GM19025 (cell line): ENCODE measurements around the gene C2CD2L.
"Not testable (repeated sequence)": the region's sequence is repeated elsewhere in the genome, so short reads cannot be mapped to it uniquely, and the experiment has no call there.

ENCODE experiments used
- ATAC-seq: cut with Tn5 transposase; IDR thresholded peaks from one replicate; pipeline ENCODE4 v1.9.1; 2021; ENCODE audit warnings: mild to moderate bottlenecking, low read depth, moderate library complexity; ENCODE audit not compliant: unreplicated experiment

C2CD2L gene

DNA sequence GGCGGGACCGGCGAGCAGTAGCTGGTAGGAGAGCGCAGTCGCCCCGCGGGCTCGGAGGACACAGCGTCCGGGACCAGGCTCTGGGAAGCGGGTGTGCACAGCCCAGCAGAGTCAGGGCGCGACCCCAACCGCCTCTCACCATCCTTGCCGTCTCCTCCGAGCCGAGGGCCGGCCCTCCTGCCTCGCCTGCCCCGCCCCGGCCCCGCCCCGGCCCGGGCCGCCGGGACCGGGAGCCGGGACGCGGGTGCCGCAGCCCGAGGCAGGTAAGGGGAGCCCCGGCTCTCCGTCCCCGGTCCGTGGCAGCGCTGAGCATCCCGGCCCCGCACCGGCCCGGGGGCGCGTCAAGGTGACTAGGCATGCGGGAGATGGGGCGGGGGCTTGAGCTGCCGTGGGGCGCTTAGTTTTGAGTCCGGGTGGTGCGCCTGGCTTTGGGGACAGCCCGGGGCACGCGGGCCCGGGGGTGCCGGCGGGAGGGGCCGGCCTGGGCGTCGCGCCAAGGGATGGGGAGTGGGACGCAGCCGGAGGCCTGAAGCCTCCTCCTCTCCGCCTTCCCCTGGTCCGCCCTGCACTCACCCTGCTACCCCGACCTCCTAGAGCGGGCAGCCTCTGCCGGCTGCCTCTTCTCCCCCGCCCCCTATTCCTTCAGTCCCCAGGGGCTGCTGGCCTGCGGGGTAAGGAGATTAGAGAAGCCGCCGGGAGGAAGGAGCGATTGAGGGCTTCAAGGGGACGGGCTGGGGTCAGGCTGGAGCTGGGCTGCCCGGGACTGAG is 42.1 kb downstream of the C2CD2L start, which contains the start of gene ABCG4:
Gene ABCG4, plus strand, starts transcription at position 35 of the 768 bp plus-strand sequence. CDS start 914 bp downstream, outside the sequence.
- ATAC-seq = no peak

DNA sequence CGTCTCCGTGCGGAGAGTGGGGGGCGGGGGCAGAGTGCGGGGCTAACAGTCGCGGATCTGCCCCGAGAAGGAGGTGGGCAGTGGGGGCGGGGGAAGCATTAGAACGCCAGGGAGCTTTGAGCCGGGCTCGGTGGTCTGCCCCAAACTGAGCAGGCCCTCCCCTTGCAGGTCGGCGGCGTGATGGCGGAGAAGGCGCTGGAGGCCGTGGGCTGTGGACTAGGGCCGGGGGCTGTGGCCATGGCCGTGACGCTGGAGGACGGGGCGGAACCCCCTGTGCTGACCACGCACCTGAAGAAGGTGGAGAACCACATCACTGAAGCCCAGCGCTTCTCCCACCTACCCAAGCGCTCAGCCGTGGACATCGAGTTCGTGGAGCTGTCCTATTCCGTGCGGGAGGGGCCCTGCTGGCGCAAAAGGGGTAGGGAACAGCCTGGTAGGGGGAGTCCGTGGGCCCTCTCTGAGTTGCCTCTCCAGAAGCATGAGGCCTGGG is 42.7 kb downstream of the C2CD2L start:
- no peak for ATAC-seq

DNA sequence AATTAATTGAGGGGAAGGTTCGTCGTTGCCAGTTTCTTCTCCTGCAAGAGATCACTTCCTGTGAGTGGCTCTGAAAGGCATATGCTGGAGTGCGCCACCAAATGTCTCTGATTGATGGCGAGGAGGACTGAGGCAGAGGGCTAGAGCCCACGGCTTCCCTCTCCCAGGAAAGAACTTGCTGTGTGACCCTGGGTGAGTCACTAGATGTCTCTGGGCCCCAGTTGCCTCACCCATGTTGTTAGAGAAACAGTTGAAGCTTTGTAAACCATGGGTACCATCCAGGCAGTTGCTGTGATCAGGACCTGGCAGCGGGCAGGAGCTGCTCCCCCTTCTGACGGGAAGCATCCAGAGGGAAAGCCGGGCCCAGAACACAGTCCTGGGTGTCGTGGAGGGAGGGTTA is 44.9 kb downstream of the C2CD2L start:
- no peak for ATAC-seq

DNA sequence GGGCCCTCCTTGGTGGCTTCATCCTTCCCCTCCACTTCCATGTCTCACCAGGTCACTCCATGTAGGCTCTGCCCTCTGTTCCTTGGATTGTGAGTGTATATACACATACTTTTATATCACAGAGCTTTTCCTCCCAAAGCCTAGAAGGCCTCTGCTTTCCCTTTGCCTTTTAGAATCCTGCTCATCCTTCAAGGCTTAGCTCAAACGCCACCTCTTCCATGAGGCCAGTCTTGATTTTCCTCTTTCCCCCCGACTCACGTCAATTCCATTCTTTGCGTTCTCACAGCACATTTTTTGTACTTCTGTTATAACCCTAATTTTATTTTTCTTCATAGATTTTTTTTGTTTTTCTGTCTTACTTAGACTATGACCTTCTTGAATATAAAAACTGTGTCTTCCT is 45.5 kb downstream of the C2CD2L start:
- ATAC-seq = no peak

DNA sequence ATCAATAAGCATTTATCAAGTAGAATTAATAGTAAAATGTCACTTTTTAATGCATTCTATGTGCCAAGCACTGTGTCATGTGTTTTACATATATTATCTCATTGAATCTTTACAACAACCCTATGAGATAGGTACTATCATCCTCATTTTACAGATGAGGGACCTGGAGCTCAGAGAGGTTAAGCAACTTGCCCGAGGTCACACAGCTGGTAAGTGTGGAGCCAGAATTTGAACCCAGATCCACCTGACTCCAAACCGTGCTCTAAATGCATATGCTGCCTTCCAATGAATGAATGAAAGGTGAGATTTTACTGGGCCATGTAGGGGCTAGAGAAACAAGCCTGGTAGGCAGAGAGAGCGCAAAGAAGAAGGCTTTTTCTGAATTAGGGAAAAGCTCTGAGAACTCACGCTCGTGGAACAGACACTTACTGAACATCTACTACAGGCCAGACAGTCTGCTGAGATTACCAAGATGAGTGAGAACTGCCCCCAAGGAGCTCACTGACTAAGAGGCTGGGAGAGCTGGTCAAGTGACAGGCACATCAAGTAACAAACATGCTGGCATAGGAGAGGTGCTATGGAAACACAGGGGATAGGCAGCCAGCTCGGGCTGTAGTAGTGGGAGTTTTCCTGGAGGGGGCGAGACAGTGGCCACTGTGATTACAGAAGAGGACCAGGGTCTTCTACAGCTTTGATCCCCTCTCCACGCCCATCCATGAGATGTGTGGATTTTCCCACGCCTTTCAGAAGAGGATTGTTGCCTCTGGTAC is 46.1 kb downstream of the C2CD2L start:
- ATAC-seq = no peak

DNA sequence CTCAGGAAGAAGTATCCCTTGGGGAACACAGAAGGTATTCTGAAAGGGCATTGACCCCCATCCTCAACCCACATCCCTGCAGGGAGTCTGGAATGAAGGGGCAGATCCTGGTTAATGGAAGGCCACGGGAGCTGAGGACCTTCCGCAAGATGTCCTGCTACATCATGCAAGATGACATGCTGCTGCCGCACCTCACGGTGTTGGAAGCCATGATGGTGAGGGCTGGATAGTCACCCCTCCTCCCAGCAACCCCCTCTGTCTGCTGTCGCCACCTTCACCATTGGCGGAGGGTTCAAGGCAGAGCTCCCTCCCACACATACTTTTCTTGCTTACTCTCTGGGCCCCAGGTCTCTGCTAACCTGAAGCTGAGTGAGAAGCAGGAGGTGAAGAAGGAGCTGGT is 47.0 kb downstream of the C2CD2L start:
- no peak for ATAC-seq

DNA sequence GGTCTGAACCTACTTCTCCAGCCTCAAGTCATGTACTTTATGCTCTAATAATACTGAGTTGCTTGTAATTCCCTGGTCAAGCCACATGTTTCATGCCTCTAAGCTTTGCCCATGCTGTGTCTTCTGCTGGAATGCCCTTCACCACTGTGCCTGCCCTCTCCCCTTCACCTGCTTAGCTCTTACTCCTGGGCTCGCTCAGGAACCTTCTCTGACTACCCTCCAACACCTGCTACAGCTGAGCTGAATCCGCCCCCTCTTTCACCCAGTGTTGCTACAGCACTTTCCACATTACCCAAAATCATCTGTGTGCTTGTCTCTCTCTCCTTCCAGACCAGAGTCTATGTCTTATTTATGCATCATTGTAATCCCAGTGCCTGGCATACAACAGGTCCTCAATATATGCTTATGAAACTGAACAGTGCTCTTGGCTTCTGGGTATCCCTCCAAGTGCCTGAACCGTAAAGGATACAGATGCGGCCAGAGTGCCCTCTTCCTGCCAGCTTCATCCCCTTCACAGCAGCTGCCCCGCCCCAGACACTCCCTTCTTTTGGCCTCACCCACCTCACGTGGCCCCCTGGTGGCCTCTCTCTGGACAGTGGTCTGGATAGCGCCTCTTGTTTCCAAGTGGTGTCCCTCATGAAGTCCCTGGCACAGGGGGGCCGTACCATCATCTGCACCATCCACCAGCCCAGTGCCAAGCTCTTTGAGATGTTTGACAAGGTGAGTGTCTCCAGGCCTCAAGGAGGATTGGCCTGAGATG is 48.8 kb downstream of the C2CD2L start:
- ATAC-seq = no peak

DNA sequence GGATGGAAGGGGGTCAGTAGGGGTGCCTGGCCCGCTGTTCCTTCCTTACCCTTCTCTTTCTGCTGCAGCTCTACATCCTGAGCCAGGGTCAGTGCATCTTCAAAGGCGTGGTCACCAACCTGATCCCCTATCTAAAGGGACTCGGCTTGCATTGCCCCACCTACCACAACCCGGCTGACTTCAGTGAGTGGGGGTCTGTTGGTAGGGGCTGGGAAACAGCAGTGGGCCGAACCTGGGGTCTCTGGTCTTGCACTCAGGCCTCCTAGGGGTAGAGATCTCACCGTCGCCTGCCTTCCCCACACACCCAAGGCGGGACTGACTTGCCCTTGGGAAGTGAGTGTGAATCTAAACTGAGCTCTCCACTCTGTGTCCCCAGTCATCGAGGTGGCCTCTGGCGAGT is 49.4 kb downstream of the C2CD2L start:
- ATAC-seq = no peak

DNA sequence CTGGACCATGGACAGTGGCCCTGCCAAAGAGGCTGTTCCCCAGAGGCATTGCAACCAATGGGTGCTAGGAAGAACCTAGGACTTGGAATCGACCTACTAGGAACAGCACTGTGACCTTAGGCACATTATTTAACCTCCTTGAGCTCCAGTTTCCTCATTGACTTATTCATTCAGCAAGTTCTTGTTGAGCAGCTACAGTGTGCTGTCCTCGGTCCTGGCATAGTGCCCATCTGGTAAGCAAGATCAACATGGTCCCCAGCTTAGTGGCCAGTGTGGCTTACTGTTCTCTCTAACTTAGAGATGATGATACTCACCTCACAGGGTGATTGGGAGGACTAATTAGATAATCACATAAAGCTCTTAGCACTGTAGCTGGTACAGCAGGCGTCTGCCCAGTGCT is 49.9 kb downstream of the C2CD2L start:
- no peak for ATAC-seq

DNA sequence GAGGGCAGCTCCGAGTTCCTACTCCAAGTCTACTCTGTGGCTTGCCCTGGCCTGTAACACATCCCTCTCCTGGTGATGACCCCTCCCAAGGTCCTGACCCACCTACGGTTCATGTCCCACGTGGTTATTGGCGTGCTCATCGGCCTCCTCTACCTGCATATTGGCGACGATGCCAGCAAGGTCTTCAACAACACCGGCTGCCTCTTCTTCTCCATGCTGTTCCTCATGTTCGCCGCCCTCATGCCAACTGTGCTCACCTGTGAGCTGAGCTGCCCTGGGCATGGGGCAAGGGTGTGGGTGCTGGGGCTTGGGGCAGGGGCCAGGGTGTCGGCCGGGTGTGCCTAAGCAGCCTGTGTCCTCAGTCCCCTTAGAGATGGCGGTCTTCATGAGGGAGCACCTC is 51.3 kb downstream of the C2CD2L start:
- ATAC-seq = no peak

DNA sequence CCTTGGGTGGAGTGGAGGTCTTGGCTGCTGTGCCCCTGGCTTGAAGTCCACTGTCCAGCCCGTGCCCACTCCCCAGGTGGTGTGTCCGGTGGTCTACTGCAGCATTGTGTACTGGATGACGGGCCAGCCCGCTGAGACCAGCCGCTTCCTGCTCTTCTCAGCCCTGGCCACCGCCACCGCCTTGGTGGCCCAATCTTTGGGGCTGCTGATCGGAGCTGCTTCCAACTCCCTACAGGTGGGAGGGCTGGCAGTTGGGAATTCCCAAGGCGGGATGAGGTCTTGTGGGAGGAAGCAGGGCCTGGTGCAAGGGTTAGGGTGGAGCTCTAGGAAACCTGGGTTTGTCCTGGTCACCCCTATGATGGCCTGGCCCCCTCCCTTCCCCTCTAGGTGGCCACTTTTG is 53.0 kb downstream of the C2CD2L start:
- no peak for ATAC-seq

DNA sequence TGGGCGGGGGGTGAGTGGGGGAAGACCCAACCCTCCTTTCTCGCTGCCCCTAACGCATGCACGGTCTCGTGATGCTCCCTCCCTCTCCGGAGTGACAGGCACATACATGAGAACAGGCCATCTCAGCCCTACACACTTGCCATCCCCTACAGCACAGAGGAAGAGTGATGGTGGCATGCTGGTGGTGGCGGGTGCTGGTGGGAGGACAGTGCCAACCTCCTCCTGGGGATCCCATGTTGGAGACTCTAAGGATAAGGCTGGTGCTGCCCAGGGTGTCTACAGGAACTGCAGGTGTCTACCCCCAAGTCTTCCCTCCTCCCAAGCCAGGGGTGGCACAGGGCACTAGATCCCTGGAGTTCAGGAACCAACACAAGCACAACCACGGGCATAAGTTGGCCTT is 54.7 kb downstream of the C2CD2L start:
- ATAC-seq = no peak

DNA sequence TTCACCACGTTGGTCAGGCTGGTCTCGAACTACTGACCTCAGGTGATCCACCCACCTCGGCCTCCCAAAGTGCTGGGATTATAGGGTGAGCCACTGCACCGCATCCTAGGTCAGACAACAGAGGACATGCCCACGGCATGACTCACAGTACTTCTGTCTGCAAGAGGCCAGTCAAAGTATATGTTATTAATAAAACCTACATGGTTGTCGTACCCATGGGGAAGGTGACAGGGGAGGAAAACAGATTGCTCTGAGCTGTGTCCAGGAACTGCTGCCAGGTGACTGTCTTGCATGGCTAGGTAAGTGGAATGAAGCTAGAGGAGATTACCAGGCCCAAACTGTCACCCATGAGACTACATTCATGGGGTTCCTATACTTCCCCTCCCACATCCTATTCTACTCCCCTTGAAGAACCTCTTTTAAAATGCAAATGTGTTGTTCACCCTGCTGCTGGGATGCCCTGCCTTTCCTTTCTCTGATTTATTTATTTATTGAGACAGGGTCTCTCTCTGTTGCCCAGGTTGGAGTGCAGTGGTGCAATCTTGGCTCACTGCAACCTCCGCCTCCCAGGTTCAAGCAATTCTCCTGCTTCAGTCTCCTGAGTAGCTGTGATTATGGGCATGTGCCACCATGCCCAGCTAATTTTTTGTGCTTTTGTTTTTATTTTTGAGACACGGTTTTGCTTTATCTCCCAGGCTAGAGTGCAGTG is 59.4 kb downstream of the C2CD2L start:
- no peak for ATAC-seq

DNA sequence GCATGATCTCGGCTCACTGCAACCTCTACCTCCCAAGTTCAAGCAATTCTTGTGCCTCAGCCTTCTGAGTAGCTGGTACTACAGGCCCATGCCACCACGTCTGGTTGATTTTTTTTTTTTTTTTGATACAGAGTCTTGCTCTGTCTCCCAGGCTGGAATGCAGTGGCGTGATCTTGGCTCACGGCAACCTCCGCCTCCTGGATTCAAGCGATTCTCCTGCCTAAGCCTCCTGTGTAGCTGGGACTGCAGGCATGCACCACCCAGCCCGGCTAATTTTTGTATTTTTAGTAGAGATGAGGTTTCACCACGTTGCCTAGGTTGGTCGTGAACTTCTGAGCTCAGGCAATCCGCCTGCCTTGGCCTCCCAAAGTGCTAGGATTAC is 59.9 kb downstream of the C2CD2L start:
- not testable (repeated sequence) for ATAC-seq

DNA sequence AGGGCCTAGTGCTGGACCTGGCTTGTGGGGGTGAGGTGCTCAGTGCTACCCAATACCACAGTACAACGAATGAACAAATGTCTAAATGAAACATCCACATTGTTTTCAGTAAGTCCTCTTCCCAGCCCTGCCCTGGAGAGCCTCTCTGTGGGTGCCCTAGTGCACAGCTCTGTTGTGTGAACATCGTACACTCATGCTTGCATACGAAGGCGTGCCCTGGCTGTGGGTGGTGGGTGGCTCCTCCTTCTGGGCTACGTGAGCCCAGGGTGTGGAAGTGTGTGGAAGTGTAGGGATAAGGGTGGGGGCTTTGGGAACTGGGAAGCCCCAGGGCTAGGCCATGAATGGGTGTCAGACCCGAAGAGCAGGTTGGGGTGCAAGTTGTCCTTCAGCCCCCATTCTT is 60.8 kb downstream of the C2CD2L start:
- ATAC-seq = no peak
